SK-N-SH (cell line): ENCODE measurements around the gene C19orf44. TPM values are rescaled to one million over a fixed set of nuclear protein-coding genes. Genes with fewer than 3 reads are reported as not detected.
A peak's percentile ranks its signal among the peaks of the same experiment; 100 is the strongest.

Experiments used
- CTCF ChIA-PET: fragments of 300-600, 350-600 bp; formaldehyde crosslinking; extraction: SDS; loops from one replicate; lab custom pipeline; 2021; lab: Yijun Ruan, JAX
- POLR2A ChIA-PET: fragments of 350-600 bp; sonication (Branson Sonifier 250); formaldehyde crosslinking; extraction: SDS; loops from one replicate; lab custom pipeline; 2020; ENCODE audit warnings: antibody characterized with exemption, inconsistent platforms; lab: Yijun Ruan, JAX
- DNase-seq: peaks from one replicate; pipeline ENCODE4 v3.0.0; 2012
- H2AFZ ChIP-seq: fragments of 200-600 bp; sonication (generic); 2 replicates; pipeline ENCODE4 v1.8.1; 2016; ENCODE audit warnings: antibody characterized with exemption, mild to moderate bottlenecking, low read depth
- H3F3A ChIP-seq: fragments of 200-600 bp; sonication (generic); replicated peaks from 2 replicates; pipeline ENCODE3; 2016; ENCODE audit warnings: antibody characterized with exemption, mild to moderate bottlenecking; ENCODE audit not compliant: insufficient read depth
- H3K27ac ChIP-seq, 2 experiments: fragments of 200-500 bp in 1 of 2; fragments of 200-600 bp in 1 of 2; sonication (Bioruptor generic) in 1 of 2; sonication (generic), shearing (Covaris generic) in 1 of 2; 2 replicates each; pipeline versions ENCODE4 v1.5.1 to v1.6.1; 2014 to 2016; ENCODE audit warnings: low read depth in 2 of 2, inconsistent platforms in 1 of 2, low read length in 1 of 2, mild to moderate bottlenecking in 1 of 2, mixed read lengths in 1 of 2
- H3K27me3 ChIP-seq: fragments of 200-600 bp; sonication (generic), shearing (Covaris generic); 2 replicates; pipeline ENCODE4 v1.6.1; 2016; ENCODE audit warnings: mixed run types; ENCODE audit not compliant: insufficient read depth
- H3K36me3 ChIP-seq, 2 experiments: fragments of 200-500 bp in 1 of 2; fragments of 200-600 bp in 1 of 2; sonication (Bioruptor generic) in 1 of 2; sonication (generic) in 1 of 2; replicated peaks in 1 of 2; 2 replicates each; pipeline versions ENCODE3 to v1.5.1; 2014 to 2016; ENCODE audit warnings: low read length in 1 of 2, mild to moderate bottlenecking in 1 of 2; ENCODE audit not compliant: insufficient read depth in 2 of 2, control insufficient read depth in 1 of 2
- H3K4me1 ChIP-seq, 2 experiments: fragments of 200-500 bp in 1 of 2; fragments of 200-600 bp in 1 of 2; sonication (Bioruptor generic) in 1 of 2; sonication (generic), shearing (Covaris generic) in 1 of 2; 2 replicates each; pipeline versions ENCODE4 v1.5.1 to v1.6.1; 2014 to 2016; ENCODE audit warnings: low read depth in 1 of 2, low read length in 1 of 2, mixed run types in 1 of 2; ENCODE audit not compliant: insufficient read depth in 2 of 2, control insufficient read depth in 1 of 2
- H3K4me2 ChIP-seq: fragments of 200-600 bp; sonication (generic), shearing (Covaris generic); 2 replicates; pipeline ENCODE4 v1.6.1; 2017; ENCODE audit warnings: mixed run types
- H3K4me3 ChIP-seq, 2 experiments: fragments of 200-500 bp in 1 of 2; fragments of 200-600 bp in 1 of 2; sonication (Bioruptor generic) in 1 of 2; sonication (generic), shearing (Covaris generic) in 1 of 2; 2 replicates each; pipeline versions ENCODE4 v1.5.1 to v1.8.1; 2014 to 2016; ENCODE audit warnings: low read depth in 2 of 2, inconsistent platforms in 1 of 2, low read length in 1 of 2, mild to moderate bottlenecking in 1 of 2, mixed read lengths in 1 of 2, moderate library complexity in 1 of 2
- H3K79me2 ChIP-seq: fragments of 200-600 bp; sonication (generic); 2 replicates; pipeline ENCODE4 v1.8.1; 2017; ENCODE audit warnings: mild to moderate bottlenecking; ENCODE audit not compliant: insufficient read depth
- H3K9ac ChIP-seq: fragments of 200-600 bp; sonication (generic); 2 replicates; pipeline ENCODE4 v1.6.1; 2017; ENCODE audit warnings: mixed run types
- H3K9me2 ChIP-seq: fragments of 200-600 bp; sonication (generic); 2 replicates; pipeline ENCODE4 v1.6.1; 2017; ENCODE audit warnings: mixed run types
- H3K9me3 ChIP-seq: fragments of 200-600 bp; sonication (generic); 2 replicates; pipeline ENCODE4 v1.6.1; 2017; ENCODE audit warnings: mixed run types, mild to moderate bottlenecking, moderate library complexity
- H4K20me1 ChIP-seq: fragments of 200-600 bp; sonication (generic); 2 replicates; pipeline ENCODE4 v1.6.1; 2017; ENCODE audit warnings: mild to moderate bottlenecking, mixed run types; ENCODE audit not compliant: insufficient read depth
- EP300 ChIP-seq, 2 experiments: IDR thresholded peaks; 2 replicates each; pipeline versions ENCODE4 v1.4.0 to v1.6.1; 2012; ENCODE audit warnings: borderline replicate concordance in 1 of 2, low read depth in 1 of 2, low read length in 1 of 2
- FOSL2 ChIP-seq: IDR thresholded peaks from 2 replicates; pipeline ENCODE4 v1.4.0; 2012; ENCODE audit warnings: low read depth, mild to moderate bottlenecking, moderate library complexity, borderline replicate concordance
- FOXJ3 ChIP-seq: sonication (generic); formaldehyde crosslinking; IDR thresholded peaks from 2 replicates; pipeline ENCODE4 v1.5.1; 2020; ENCODE audit warnings: mild to moderate bottlenecking, missing genetic modification reagents
- FOXM1 ChIP-seq: IDR thresholded peaks from 2 replicates; pipeline ENCODE4 v1.4.0; 2012; ENCODE audit warnings: low read depth, mild to moderate bottlenecking
- JUND ChIP-seq: IDR thresholded peaks from 2 replicates; pipeline ENCODE4 v1.4.0; 2012
- MAX ChIP-seq: IDR thresholded peaks from 2 replicates; pipeline ENCODE4 v1.4.0; 2012; ENCODE audit warnings: low read depth
- MEF2A ChIP-seq: IDR thresholded peaks from 2 replicates; pipeline ENCODE4 v1.4.0; 2012; ENCODE audit warnings: low read depth, borderline replicate concordance
- MXI1 ChIP-seq: IDR thresholded peaks from 2 replicates; pipeline ENCODE4 v1.6.1; 2012; ENCODE audit warnings: mild to moderate bottlenecking, low read depth, low read length, improper control_type of control experiment
- PBX3 ChIP-seq: IDR thresholded peaks from 2 replicates; pipeline ENCODE4; 2012
- RCOR1 ChIP-seq: fragments of 150-350 bp; IDR thresholded peaks from 2 replicates; pipeline ENCODE4 v1.6.1; 2017; ENCODE audit warnings: antibody characterized with exemption, low read length
- RFX5 ChIP-seq: IDR thresholded peaks from 2 replicates; pipeline ENCODE4 v1.6.1; 2012; ENCODE audit warnings: mild to moderate bottlenecking, improper control_type of control experiment, low read length
- TAF1 ChIP-seq: IDR thresholded peaks from 2 replicates; pipeline ENCODE4 v1.6.1; 2012; ENCODE audit warnings: low read depth, mild to moderate bottlenecking, low read length, moderate library complexity, borderline replicate concordance
- TEAD4 ChIP-seq: IDR thresholded peaks from 2 replicates; pipeline ENCODE4 v1.4.0; 2012; ENCODE audit warnings: mild to moderate bottlenecking, borderline replicate concordance; ENCODE audit not compliant: insufficient read depth
- WGBS: methylation state at CpG from one replicate; pipeline ENCODE4 v1.1.6; 2017; ENCODE audit warnings: low lambda C conversion rate; 5-methylcytosine and 5-hydroxymethylcytosine counted together
- polyA plus RNA-seq, 3 experiments: library from polyadenylated mRNA; depleted of rRNA; stranded (reverse); fragments of >200 nt; gene quantifications; 2 replicates each; pipeline ENCODE4 v1.2.3, GENCODE V29; 2012
- TF ChIP-seq, protein P1 (sequence below): fragments of 150-350 bp; IDR thresholded peaks from 2 replicates; pipeline ENCODE4 v1.6.1; 2017; ENCODE audit warnings: antibody characterized with exemption, low read length, low read depth, borderline replicate concordance
- TF ChIP-seq, protein P2 (sequence below): IDR thresholded peaks from 2 replicates; pipeline ENCODE4 v1.4.0; 2012; ENCODE audit warnings: low read depth, borderline replicate concordance
- TF ChIP-seq, protein P3 (sequence below): IDR thresholded peaks from 2 replicates; pipeline ENCODE4 v1.6.1; 2012; ENCODE audit warnings: mild to moderate bottlenecking, low read depth, low read length, moderate library complexity
- TF ChIP-seq, protein P4 (sequence below): fragments of 200-600 bp; sonication (generic); IDR thresholded peaks from 2 replicates; pipeline ENCODE4 v1.6.1; 2017; ENCODE audit warnings: antibody characterized with exemption, mild to moderate bottlenecking, moderate library complexity

C19orf44 gene
- polyA plus RNA-seq, 1 of the 3 experiments (the other 2 are of a cell fraction), result 6.0 TPM

- TF ChIP-seq, protein P1, sequence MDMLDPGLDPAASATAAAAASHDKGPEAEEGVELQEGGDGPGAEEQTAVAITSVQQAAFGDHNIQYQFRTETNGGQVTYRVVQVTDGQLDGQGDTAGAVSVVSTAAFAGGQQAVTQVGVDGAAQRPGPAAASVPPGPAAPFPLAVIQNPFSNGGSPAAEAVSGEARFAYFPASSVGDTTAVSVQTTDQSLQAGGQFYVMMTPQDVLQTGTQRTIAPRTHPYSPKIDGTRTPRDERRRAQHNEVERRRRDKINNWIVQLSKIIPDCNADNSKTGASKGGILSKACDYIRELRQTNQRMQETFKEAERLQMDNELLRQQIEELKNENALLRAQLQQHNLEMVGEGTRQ, result no peak
- TF ChIP-seq, protein P2, sequence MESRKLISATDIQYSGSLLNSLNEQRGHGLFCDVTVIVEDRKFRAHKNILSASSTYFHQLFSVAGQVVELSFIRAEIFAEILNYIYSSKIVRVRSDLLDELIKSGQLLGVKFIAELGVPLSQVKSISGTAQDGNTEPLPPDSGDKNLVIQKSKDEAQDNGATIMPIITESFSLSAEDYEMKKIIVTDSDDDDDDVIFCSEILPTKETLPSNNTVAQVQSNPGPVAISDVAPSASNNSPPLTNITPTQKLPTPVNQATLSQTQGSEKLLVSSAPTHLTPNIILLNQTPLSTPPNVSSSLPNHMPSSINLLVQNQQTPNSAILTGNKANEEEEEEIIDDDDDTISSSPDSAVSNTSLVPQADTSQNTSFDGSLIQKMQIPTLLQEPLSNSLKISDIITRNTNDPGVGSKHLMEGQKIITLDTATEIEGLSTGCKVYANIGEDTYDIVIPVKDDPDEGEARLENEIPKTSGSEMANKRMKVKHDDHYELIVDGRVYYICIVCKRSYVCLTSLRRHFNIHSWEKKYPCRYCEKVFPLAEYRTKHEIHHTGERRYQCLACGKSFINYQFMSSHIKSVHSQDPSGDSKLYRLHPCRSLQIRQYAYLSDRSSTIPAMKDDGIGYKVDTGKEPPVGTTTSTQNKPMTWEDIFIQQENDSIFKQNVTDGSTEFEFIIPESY, result no peak
- no peak for TF ChIP-seq FOXJ3 (CRISPR knock-in tag)
- no peak for TF ChIP-seq MEF2A
- no peak for TF ChIP-seq MXI1
- no peak for TF ChIP-seq EP300 (IDR thresholded peaks at IDR 0.05; ENCODE audit: borderline replicate concordance in 1 of 2, low read depth in 1 of 2, low read length in 1 of 2)
Observed at GRCh38 chr19:16463341-16463990, 32.7 kb upstream of the C19orf44 start (continued).

- Histone ChIP-seq H3F3A (peaks cover 3% of the 10 kb centered on the region), H3K4me1 (peaks cover 0 to 27% of the 10 kb centered on the region in 2 experiments; a peak in 1 of 4 replicates), H3K9me3 (no peaks in the 10 kb centered on the region), H3K36me3 (no peaks in the 10 kb centered on the region), H3K9me2 (no peaks in the 10 kb centered on the region), H3K27ac (peak overlapping the region in 1 of 2 experiments; percentile 48; a peak in 2 of 4 replicates), H3K9ac (no peak overlapping the region), H2AFZ (no peak overlapping the region), H4K20me1 (peaks cover 28% of the 10 kb centered on the region), H3K79me2 (peaks cover 98% of the 10 kb centered on the region), H3K4me3 (no peak overlapping the region), H3K4me2 (no peak overlapping the region), H3K27me3 (no peaks in the 10 kb centered on the region)
- WGBS, result 75% methylated on average over 9 of the region's 12 CpGs
- ChIA-PET POLR2A (no interaction called here), CTCF (interaction anchor here (0.6 kb wide), 1 partner anchor 37 kb away, joined by 3 read pairs; no protein-coding TSS in a partner anchor)
- DNase-seq, result peak; percentile 50
- TF ChIP-seq, protein P3, sequence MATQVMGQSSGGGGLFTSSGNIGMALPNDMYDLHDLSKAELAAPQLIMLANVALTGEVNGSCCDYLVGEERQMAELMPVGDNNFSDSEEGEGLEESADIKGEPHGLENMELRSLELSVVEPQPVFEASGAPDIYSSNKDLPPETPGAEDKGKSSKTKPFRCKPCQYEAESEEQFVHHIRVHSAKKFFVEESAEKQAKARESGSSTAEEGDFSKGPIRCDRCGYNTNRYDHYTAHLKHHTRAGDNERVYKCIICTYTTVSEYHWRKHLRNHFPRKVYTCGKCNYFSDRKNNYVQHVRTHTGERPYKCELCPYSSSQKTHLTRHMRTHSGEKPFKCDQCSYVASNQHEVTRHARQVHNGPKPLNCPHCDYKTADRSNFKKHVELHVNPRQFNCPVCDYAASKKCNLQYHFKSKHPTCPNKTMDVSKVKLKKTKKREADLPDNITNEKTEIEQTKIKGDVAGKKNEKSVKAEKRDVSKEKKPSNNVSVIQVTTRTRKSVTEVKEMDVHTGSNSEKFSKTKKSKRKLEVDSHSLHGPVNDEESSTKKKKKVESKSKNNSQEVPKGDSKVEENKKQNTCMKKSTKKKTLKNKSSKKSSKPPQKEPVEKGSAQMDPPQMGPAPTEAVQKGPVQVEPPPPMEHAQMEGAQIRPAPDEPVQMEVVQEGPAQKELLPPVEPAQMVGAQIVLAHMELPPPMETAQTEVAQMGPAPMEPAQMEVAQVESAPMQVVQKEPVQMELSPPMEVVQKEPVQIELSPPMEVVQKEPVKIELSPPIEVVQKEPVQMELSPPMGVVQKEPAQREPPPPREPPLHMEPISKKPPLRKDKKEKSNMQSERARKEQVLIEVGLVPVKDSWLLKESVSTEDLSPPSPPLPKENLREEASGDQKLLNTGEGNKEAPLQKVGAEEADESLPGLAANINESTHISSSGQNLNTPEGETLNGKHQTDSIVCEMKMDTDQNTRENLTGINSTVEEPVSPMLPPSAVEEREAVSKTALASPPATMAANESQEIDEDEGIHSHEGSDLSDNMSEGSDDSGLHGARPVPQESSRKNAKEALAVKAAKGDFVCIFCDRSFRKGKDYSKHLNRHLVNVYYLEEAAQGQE, result no peak
- TF ChIP-seq, protein P1, result no peak
- TF ChIP-seq MAX (no peak), JUND (no peak), EP300 (IDR thresholded peaks at IDR 0.05; ENCODE audit: borderline replicate concordance in 1 of 2, low read depth in 1 of 2, low read length in 1 of 2) (peak in 1 of 2 experiments; percentile 38; a peak in 1 of 4 replicates), PBX3 (no peak), TEAD4 (no peak), FOSL2 (no peak), RFX5 (no peak), TAF1 (no peak), RCOR1 (peak; percentile 65; the same call in 1 of the 2 replicates), FOXM1 (no peak), MXI1 (0 out of 2 replicates have a peak, but pooled peaks have one; percentile 48)
- TF ChIP-seq, protein P4, sequence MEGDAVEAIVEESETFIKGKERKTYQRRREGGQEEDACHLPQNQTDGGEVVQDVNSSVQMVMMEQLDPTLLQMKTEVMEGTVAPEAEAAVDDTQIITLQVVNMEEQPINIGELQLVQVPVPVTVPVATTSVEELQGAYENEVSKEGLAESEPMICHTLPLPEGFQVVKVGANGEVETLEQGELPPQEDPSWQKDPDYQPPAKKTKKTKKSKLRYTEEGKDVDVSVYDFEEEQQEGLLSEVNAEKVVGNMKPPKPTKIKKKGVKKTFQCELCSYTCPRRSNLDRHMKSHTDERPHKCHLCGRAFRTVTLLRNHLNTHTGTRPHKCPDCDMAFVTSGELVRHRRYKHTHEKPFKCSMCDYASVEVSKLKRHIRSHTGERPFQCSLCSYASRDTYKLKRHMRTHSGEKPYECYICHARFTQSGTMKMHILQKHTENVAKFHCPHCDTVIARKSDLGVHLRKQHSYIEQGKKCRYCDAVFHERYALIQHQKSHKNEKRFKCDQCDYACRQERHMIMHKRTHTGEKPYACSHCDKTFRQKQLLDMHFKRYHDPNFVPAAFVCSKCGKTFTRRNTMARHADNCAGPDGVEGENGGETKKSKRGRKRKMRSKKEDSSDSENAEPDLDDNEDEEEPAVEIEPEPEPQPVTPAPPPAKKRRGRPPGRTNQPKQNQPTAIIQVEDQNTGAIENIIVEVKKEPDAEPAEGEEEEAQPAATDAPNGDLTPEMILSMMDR, result no peak
Observed at GRCh38 chr19:16463991-16464575, 32.1 kb upstream of the C19orf44 start.
